HEK293 (cell line): ENCODE data around the gene MYL6B.
A peak's percentile ranks its signal among the peaks of the same experiment; 100 is the strongest.

Experiments used
- CTCF ChIA-PET: fragments of 350-600 bp; formaldehyde crosslinking; extraction: SDS; loops from one replicate; lab custom pipeline; 2021; ENCODE audit warnings: antibody characterized with exemption; lab: Yijun Ruan, JAX
- POLR2A ChIA-PET: fragments of 300-600 bp; formaldehyde crosslinking; extraction: SDS; loops from one replicate; lab custom pipeline; 2020; ENCODE audit warnings: antibody characterized with exemption, inconsistent platforms; lab: Yijun Ruan, JAX
- H3K27ac ChIP-seq: fragments of 200-500 bp; sonication (Bioruptor generic); 2 replicates; pipeline ENCODE4 v1.5.1; 2014; ENCODE audit warnings: low read depth, low read length, control low read depth, inconsistent platforms; ENCODE audit errors: extremely low read depth
- H3K36me3 ChIP-seq, 2 experiments: fragments of 200-500 bp in 1 of 2; sonication (Bioruptor generic) in 1 of 2; 1 replicate in 1 of 2; 2 replicates in 1 of 2; pipeline ENCODE4 v1.5.1; 2014 to 2017; ENCODE audit warnings: inconsistent platforms in 2 of 2, low read length in 2 of 2; ENCODE audit not compliant: control insufficient read depth in 2 of 2, insufficient read depth in 1 of 2
- H3K4me1 ChIP-seq: fragments of 200-500 bp; sonication (Bioruptor generic); 2 replicates; pipeline ENCODE4 v1.5.1; 2014; ENCODE audit warnings: mild to moderate bottlenecking, low read length, inconsistent platforms; ENCODE audit not compliant: control insufficient read depth, insufficient read depth
- H3K4me3 ChIP-seq: 2 replicates; pipeline ENCODE4 v1.5.1; 2011; ENCODE audit warnings: low read depth, mild to moderate bottlenecking, control low read depth, low read length, moderate library complexity
- H3K9me3 ChIP-seq: fragments of 200-500 bp; sonication (Bioruptor generic); 2 replicates; pipeline ENCODE4 v1.5.1; 2014; ENCODE audit warnings: low read depth, low read length, inconsistent platforms; ENCODE audit not compliant: control insufficient read depth, insufficient read depth
- HOXC10 ChIP-seq: sonication (generic); formaldehyde crosslinking; IDR thresholded peaks from 2 replicates; pipeline ENCODE4 v1.8.1; 2023; ENCODE audit warnings: mild to moderate bottlenecking, missing genetic modification reagents
- HOXD13 ChIP-seq: sonication (generic); formaldehyde crosslinking; IDR thresholded peaks from 2 replicates; pipeline ENCODE4 v1.8.0; 2022; ENCODE audit warnings: missing genetic modification reagents, borderline replicate concordance
- MYNN ChIP-seq: fragments of 450-650 bp; formaldehyde crosslinking; IDR thresholded peaks from 2 replicates; pipeline ENCODE4 v1.5.1; 2016; ENCODE audit warnings: missing biosample characterization, missing genetic modification characterization, borderline replicate concordance
- SALL2 ChIP-seq: fragments of 450-650 bp; formaldehyde crosslinking; IDR thresholded peaks from 2 replicates; pipeline ENCODE4 v1.5.0; 2017; ENCODE audit warnings: missing biosample characterization, mild to moderate bottlenecking, missing genetic modification characterization, borderline replicate concordance
- ZBTB21 ChIP-seq: fragments of 450-650 bp; formaldehyde crosslinking; IDR thresholded peaks from 2 replicates; pipeline ENCODE4 v1.5.1; 2017; ENCODE audit warnings: missing biosample characterization, missing genetic modification characterization
- ZBTB7A ChIP-seq: fragments of 450-650 bp; formaldehyde crosslinking; IDR thresholded peaks from 2 replicates; pipeline ENCODE4 v1.5.1; 2016; ENCODE audit warnings: low read depth, missing biosample characterization, missing genetic modification characterization
- ZFP37 ChIP-seq: fragments of 450-650 bp; formaldehyde crosslinking; IDR thresholded peaks from 2 replicates; pipeline ENCODE4 v1.5.1; 2016; ENCODE audit warnings: missing biosample characterization, missing genetic modification characterization
- ZFP41 ChIP-seq: fragments of 450-650 bp; formaldehyde crosslinking; IDR thresholded peaks from 2 replicates; pipeline ENCODE4 v1.5.1; 2016; ENCODE audit warnings: missing biosample characterization, missing genetic modification characterization, borderline replicate concordance
- ZNF114 ChIP-seq: fragments of 450-650 bp; formaldehyde crosslinking; IDR thresholded peaks from 2 replicates; pipeline ENCODE4 v1.5.0; 2017; ENCODE audit warnings: missing biosample characterization, missing genetic modification characterization
- ZNF169 ChIP-seq: fragments of 450-650 bp; formaldehyde crosslinking; IDR thresholded peaks from 2 replicates; pipeline ENCODE4 v1.5.1; 2016; ENCODE audit warnings: missing biosample characterization, missing genetic modification characterization
- ZNF324 ChIP-seq: fragments of 450-650 bp; formaldehyde crosslinking; IDR thresholded peaks from 2 replicates; pipeline ENCODE4 v1.5.1; 2016; ENCODE audit warnings: missing biosample characterization, missing genetic modification characterization
- ZNF335 ChIP-seq: fragments of 450-650 bp; formaldehyde crosslinking; conservative IDR thresholded peaks from 2 replicates; pipeline ENCODE4 v1.5.1; 2016; ENCODE audit warnings: missing biosample characterization, missing genetic modification characterization
- ZNF391 ChIP-seq: fragments of 450-650 bp; formaldehyde crosslinking; IDR thresholded peaks from 2 replicates; pipeline ENCODE4 v1.5.1; 2016; ENCODE audit warnings: low read depth, missing biosample characterization, missing genetic modification characterization, borderline replicate concordance
- ZNF423 ChIP-seq: fragments of 450-650 bp; formaldehyde crosslinking; IDR thresholded peaks from 2 replicates; pipeline ENCODE4 v1.5.1; 2016; ENCODE audit warnings: missing biosample characterization, missing genetic modification characterization
- ZNF514 ChIP-seq: fragments of 450-650 bp; formaldehyde crosslinking; IDR thresholded peaks from 2 replicates; pipeline ENCODE4 v1.5.1; 2016; ENCODE audit warnings: missing biosample characterization, missing genetic modification characterization
- ZNF623 ChIP-seq: fragments of 450-650 bp; formaldehyde crosslinking; IDR thresholded peaks from 2 replicates; pipeline ENCODE4 v1.5.1; 2016; ENCODE audit warnings: missing biosample characterization, missing genetic modification characterization
- ZNF654 ChIP-seq: fragments of 450-650 bp; formaldehyde crosslinking; IDR thresholded peaks from 2 replicates; pipeline ENCODE4 v1.5.1; 2016; ENCODE audit warnings: low read depth, missing biosample characterization, missing genetic modification characterization
- ZNF701 ChIP-seq: fragments of 450-650 bp; formaldehyde crosslinking; IDR thresholded peaks from 2 replicates; pipeline ENCODE4 v1.5.1; 2016; ENCODE audit warnings: missing biosample characterization, missing genetic modification characterization
- ZNF747 ChIP-seq: fragments of 450-650 bp; formaldehyde crosslinking; IDR thresholded peaks from 2 replicates; pipeline ENCODE4 v1.5.1; 2016; ENCODE audit warnings: missing biosample characterization, missing genetic modification characterization
- ZSCAN16 ChIP-seq: fragments of 450-650 bp; formaldehyde crosslinking; IDR thresholded peaks from 2 replicates; pipeline ENCODE4 v1.5.1; 2016; ENCODE audit warnings: missing biosample characterization, missing genetic modification characterization
- TF ChIP-seq, protein P1 (sequence below): fragments of 450-650 bp; formaldehyde crosslinking; IDR thresholded peaks from 2 replicates; pipeline ENCODE4 v1.5.1; 2016; ENCODE audit warnings: missing biosample characterization, missing genetic modification characterization
- TF ChIP-seq, protein P2 (sequence below): fragments of 450-650 bp; formaldehyde crosslinking; IDR thresholded peaks from 2 replicates; pipeline ENCODE4 v1.5.1; 2016; ENCODE audit warnings: missing biosample characterization, missing genetic modification characterization
- TF ChIP-seq, protein P3 (sequence below): fragments of 450-650 bp; formaldehyde crosslinking; IDR thresholded peaks from 2 replicates; pipeline ENCODE4 v1.5.1; 2016; ENCODE audit warnings: missing biosample characterization, missing genetic modification characterization, low read depth
- TF ChIP-seq, protein P4 (sequence below): fragments of 450-650 bp; formaldehyde crosslinking; IDR thresholded peaks from 2 replicates; pipeline ENCODE4 v1.5.1; 2017; ENCODE audit warnings: missing biosample characterization, mild to moderate bottlenecking, missing genetic modification characterization, moderate library complexity
- TF ChIP-seq, protein P5 (sequence below): fragments of 450-650 bp; formaldehyde crosslinking; IDR thresholded peaks from 2 replicates; pipeline ENCODE4 v1.5.1; 2017; ENCODE audit warnings: missing biosample characterization, missing genetic modification characterization
- TF ChIP-seq, protein P6 (sequence below): fragments of 450-650 bp; formaldehyde crosslinking; IDR thresholded peaks from 2 replicates; pipeline ENCODE4 v1.5.1; 2016; ENCODE audit warnings: missing biosample characterization, missing genetic modification characterization
- TF ChIP-seq, protein P7 (sequence below): fragments of 450-650 bp; formaldehyde crosslinking; IDR thresholded peaks from 2 replicates; pipeline ENCODE4 v1.5.1; 2016; ENCODE audit warnings: missing biosample characterization, missing genetic modification characterization

The MYL6B gene

DNA sequence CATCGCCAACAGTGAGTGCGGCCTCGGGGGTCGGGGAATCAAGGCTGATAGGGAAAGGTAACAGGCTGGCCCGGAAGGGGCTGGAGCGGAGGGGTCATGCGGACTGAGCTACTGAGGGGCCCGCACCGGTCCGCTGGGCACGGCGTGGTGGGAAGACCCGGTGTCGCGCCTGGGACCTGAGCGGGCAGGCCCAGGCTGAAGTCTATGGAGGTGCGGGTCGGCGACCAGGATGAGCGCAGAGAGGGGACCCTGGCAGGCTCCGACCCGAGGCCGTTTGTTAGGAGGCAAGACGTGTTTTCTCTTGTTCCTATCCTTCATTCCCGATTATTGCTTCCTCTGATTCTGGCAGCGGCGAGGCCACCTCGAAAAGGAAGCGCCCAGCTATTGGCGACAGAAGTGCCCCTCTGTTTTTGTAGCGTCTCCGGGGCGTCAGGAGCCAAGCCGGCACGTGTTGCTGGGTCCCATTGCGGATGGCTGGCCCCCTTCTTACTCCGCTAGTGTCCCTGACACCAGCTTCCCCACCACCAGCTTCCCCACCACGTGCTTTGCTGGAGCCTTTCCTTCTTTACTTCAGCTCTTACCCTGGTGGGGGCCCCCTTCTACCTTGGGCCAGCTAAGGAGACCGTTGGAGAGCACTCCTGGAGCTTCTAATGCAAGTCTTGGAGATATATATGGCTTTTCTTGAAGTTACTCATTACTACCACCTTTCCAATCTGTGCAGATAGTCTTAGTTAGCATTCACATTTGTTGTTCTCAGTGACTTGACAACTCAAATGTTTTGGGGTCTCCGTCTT, 47.4 kb upstream of the MYL6B start:
- H3K36me3 ChIP-seq, result peaks cover 32 to 55% of the 10 kb centered on the region in 2 experiments
- 0 out of 2 replicates have a peak, but pooled peaks cover 2% of the 10 kb centered on the region for H3K4me1 ChIP-seq
- H3K9me3 ChIP-seq, result no peaks in the 10 kb centered on the region
- peak overlapping the region; percentile 90 for H3K27ac ChIP-seq
- ChIA-PET CTCF (interaction anchor here (0.5 to 4.7 kb wide), 7 partner anchors 10 to 1238 kb away, joined by 4 to 27 read pairs (median 8); partner anchors contain the start of genes ERBB3, RNF41, RPL41 and SMARCC2), POLR2A (interaction anchor here (0.5 to 3.9 kb wide), 24 partner anchors 8 to 367 kb away, joined by 3 to 165 read pairs (median 7); partner anchors contain the start of genes ANKRD52, CNPY2, CS and ERBB3)
- H3K4me3 ChIP-seq, result peak overlapping the region; percentile 82
- TF ChIP-seq ZFP37 (tag by site-specific recombination) (no peak; the same call in 1 of the 2 replicates), ZNF701 (tag by site-specific recombination) (no peak), HOXC10 (CRISPR knock-in tag) (no peak), ZNF114 (tag by site-specific recombination) (no peak), ZNF391 (tag by site-specific recombination) (0 out of 2 replicates have a peak, but pooled peaks have one; percentile 87), ZNF623 (tag by site-specific recombination) (no peak), MYNN (tag by site-specific recombination) (no peak), SALL2 (tag by site-specific recombination) (no peak), ZFP41 (no peak), ZNF169 (tag by site-specific recombination) (no peak), ZNF514 (tag by site-specific recombination) (no peak), ZSCAN16 (tag by site-specific recombination) (no peak), ZNF324 (tag by site-specific recombination) (no peak), HOXD13 (CRISPR knock-in tag) (no peak), ZBTB21 (tag by site-specific recombination) (no peak), ZNF747 (tag by site-specific recombination) (no peak), ZNF654 (tag by site-specific recombination) (no peak), ZBTB7A (tag by site-specific recombination) (no peak), ZNF335 (peak; percentile 98), ZNF423 (no peak)
- TF ChIP-seq, protein P1, sequence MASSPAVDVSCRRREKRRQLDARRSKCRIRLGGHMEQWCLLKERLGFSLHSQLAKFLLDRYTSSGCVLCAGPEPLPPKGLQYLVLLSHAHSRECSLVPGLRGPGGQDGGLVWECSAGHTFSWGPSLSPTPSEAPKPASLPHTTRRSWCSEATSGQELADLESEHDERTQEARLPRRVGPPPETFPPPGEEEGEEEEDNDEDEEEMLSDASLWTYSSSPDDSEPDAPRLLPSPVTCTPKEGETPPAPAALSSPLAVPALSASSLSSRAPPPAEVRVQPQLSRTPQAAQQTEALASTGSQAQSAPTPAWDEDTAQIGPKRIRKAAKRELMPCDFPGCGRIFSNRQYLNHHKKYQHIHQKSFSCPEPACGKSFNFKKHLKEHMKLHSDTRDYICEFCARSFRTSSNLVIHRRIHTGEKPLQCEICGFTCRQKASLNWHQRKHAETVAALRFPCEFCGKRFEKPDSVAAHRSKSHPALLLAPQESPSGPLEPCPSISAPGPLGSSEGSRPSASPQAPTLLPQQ, result peak; percentile 85
- TF ChIP-seq, protein P2, sequence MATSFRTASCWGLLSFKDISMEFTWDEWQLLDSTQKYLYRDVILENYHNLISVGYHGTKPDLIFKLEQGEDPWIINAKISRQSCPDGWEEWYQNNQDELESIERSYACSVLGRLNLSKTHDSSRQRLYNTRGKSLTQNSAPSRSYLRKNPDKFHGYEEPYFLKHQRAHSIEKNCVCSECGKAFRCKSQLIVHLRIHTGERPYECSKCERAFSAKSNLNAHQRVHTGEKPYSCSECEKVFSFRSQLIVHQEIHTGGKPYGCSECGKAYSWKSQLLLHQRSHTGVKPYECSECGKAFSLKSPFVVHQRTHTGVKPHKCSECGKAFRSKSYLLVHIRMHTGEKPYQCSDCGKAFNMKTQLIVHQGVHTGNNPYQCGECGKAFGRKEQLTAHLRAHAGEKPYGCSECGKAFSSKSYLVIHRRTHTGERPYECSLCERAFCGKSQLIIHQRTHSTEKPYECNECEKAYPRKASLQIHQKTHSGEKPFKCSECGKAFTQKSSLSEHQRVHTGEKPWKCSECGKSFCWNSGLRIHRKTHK (tag by site-specific recombination), result no peak
- TF ChIP-seq, protein P3, sequence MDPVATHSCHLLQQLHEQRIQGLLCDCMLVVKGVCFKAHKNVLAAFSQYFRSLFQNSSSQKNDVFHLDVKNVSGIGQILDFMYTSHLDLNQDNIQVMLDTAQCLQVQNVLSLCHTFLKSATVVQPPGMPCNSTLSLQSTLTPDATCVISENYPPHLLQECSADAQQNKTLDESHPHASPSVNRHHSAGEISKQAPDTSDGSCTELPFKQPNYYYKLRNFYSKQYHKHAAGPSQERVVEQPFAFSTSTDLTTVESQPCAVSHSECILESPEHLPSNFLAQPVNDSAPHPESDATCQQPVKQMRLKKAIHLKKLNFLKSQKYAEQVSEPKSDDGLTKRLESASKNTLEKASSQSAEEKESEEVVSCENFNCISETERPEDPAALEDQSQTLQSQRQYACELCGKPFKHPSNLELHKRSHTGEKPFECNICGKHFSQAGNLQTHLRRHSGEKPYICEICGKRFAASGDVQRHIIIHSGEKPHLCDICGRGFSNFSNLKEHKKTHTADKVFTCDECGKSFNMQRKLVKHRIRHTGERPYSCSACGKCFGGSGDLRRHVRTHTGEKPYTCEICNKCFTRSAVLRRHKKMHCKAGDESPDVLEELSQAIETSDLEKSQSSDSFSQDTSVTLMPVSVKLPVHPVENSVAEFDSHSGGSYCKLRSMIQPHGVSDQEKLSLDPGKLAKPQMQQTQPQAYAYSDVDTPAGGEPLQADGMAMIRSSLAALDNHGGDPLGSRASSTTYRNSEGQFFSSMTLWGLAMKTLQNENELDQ (tag by site-specific recombination), result no peak
- TF ChIP-seq, protein P4, sequence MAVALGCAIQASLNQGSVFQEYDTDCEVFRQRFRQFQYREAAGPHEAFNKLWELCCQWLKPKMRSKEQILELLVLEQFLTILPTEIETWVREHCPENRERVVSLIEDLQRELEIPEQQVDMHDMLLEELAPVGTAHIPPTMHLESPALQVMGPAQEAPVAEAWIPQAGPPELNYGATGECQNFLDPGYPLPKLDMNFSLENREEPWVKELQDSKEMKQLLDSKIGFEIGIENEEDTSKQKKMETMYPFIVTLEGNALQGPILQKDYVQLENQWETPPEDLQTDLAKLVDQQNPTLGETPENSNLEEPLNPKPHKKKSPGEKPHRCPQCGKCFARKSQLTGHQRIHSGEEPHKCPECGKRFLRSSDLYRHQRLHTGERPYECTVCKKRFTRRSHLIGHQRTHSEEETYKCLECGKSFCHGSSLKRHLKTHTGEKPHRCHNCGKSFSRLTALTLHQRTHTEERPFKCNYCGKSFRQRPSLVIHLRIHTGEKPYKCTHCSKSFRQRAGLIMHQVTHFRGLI, result no peak
- TF ChIP-seq, protein P5, sequence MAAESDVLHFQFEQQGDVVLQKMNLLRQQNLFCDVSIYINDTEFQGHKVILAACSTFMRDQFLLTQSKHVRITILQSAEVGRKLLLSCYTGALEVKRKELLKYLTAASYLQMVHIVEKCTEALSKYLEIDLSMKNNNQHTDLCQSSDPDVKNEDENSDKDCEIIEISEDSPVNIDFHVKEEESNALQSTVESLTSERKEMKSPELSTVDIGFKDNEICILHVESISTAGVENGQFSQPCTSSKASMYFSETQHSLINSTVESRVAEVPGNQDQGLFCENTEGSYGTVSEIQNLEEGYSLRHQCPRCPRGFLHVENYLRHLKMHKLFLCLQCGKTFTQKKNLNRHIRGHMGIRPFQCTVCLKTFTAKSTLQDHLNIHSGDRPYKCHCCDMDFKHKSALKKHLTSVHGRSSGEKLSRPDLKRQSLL, result no peak
- TF ChIP-seq, protein P6, sequence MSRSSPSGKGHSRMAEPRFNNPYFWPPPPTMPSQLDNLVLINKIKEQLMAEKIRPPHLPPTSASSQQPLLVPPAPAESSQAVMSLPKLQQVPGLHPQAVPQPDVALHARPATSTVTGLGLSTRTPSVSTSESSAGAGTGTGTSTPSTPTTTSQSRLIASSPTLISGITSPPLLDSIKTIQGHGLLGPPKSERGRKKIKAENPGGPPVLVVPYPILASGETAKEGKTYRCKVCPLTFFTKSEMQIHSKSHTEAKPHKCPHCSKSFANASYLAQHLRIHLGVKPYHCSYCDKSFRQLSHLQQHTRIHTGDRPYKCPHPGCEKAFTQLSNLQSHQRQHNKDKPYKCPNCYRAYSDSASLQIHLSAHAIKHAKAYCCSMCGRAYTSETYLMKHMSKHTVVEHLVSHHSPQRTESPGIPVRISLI (tag by site-specific recombination), result no peak
- TF ChIP-seq, protein P7, sequence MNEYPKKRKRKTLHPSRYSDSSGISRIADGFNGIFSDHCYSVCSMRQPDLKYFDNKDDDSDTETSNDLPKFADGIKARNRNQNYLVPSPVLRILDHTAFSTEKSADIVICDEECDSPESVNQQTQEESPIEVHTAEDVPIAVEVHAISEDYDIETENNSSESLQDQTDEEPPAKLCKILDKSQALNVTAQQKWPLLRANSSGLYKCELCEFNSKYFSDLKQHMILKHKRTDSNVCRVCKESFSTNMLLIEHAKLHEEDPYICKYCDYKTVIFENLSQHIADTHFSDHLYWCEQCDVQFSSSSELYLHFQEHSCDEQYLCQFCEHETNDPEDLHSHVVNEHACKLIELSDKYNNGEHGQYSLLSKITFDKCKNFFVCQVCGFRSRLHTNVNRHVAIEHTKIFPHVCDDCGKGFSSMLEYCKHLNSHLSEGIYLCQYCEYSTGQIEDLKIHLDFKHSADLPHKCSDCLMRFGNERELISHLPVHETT (tag by site-specific recombination), result no peak
